NCI-H748 (cell line): ENCODE results near the gene NAIP.
"Not testable (repeated sequence)": the region's sequence is repeated elsewhere in the genome, so short reads cannot be mapped to it uniquely, and the experiment has no call there.

Source experiments
- DNase-seq: peaks from one replicate; lab custom pipeline; 2025; ENCODE audit not compliant: unreplicated experiment; lab: John Stamatoyannopoulos, UW

NAIP gene

DNA sequence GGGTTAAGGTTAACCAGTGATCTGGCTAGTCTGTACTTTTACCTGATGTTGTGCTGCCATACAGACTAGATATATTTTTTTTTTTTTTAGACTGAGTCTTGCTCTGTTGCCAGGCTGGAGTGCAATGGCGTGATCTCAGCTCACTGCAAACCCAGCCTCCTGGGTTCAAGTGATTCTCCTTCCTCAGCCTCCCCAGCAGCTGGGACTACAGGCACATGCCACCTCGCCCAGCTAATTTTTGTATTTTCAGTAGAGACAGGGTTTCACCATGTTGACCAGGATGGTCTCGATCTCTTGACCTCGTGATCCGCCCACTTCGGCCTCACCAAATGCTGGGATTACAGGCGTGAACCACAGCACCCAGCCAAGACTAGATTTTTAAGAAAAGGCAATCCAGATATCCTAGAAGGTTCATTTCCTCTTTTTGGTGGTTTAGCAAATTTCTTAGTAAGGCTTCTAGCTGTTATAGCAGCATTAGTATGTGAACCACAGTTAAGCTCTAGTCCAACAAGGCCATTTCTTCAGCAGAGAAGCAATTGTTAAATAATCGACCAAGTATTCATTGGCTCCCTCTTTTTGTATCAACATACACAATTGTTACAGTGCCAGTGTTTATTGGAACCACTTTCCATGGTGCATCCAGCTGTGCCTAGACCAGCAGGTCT, at the start of gene NAIP:
Gene NAIP, minus strand, starts transcription at position 51 of the 665 bp plus-strand sequence. CDS start 12,424 bp downstream, outside the sequence.
- DNase-seq, result not testable (repeated sequence)

- DNase-seq, result not testable (repeated sequence)
Measured at GRCh38 chr5:71067262-71067928, 42.3 kb upstream of the NAIP start, which contains the start of gene GTF2H2. GTF2H2 (minus strand) TSS chr5:71067676; CDS start chr5:71062763, 4,913 bp downstream.

- not testable (repeated sequence) for DNase-seq
Measured at GRCh38 chr5:71061322-71061721, 36.2 kb upstream of the NAIP start.

DNA sequence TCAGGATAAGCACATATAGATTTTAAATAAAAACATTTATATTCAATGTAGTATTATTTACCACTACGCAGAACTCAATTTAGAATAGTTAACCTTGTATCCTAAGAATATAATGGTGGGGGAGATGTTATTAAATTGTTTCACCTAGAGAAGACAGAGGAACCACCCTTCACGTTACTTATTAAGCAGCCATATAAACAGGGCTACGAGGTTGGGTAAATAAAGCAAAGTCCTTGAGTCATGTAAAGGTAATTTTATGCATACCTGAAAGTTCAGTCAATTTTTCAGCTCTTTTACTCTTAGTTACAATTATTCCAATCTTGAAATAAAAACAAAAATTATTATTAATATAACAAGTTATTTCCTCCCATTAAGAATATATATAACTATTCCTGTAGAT, 34.3 kb upstream of the NAIP start:
- DNase-seq, result not testable (repeated sequence)

GRCh38 chr5:71044808-71045207, 19.7 kb upstream of the NAIP start:
- not testable (repeated sequence) for DNase-seq

- DNase-seq, result not testable (repeated sequence)
Measured at GRCh38 chr5:71044128-71044527, 19.0 kb upstream of the NAIP start.

DNA sequence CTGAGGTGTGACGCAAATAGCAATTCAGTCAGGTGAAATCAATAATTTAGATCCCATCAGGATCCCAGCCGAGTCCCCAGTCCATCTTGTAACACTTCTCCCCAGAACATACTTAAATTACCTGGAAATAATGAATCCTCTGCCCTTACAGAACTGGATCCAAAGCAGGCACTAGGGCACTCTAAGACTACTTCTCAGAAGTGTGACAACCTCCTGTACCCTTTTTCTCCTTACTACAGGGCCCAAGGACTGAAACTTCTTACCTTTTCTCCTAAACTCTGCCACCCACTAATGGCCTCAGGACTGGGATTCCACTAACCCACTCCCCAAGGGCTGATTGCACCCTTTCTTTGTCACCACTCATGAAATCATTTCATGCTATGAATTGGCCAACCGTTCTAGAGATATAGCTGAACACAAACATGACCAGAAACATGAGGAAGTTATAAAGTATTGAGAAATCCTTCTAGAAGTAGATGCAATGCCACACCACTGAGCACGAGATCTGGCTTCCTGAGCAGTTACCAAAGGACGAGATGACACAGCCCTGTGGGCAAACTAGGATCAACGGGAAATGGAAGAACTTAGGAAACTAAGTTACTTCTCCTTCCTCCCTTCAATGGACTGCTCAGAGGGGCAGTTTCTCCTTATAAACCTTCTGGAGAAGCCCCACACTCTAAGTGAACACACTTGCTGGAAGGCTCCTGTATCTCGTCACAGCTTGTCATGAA, 6.1 kb upstream of the NAIP start:
- DNase-seq, result not testable (repeated sequence)

DNA sequence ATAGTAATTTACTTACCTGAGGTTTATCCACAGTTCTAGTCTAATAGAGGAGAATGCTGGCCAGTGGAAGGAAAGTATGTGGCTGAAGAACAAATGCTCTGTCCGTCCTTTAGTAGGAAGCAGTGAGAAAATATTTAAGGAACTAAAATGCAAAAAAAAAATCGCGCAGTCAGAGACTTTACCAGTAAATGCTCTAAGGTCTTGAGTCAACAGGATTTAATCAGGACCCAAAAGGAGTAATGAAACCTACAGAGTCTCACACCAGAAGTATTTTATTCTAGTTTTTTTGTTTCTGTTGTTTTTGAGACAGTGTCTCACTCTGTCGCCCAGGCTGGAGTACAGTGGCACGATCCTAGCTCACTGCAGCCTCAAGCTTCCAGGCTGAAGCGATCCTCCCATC, 4.5 kb downstream of the NAIP start:
- not testable (repeated sequence) for DNase-seq

GRCh38 chr5:71018376-71019005, 6.6 kb downstream of the NAIP start:
- DNase-seq, result not testable (repeated sequence)

DNA sequence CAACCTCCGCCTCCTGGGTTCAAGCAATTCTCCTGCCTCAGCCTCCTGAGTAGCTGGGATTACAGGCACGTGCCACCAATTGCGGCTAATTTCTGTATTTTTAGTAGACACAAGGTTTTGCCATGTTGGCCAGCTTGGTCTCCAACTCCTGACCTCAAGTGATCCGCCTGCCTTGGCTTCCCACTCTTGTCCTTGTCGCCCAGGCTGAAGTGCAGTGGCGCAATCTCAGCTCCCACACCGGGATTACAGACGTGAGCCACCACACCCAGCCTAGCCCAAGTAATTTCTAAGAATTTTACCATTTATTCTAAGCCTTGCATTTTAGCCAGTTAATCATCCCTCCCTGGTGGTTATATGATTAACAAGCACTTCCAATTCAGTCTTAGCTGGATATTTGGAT, 11.0 kb downstream of the NAIP start:
- no peak for DNase-seq

- no peak for DNase-seq
Measured at GRCh38 chr5:71013575-71013974, 11.6 kb downstream of the NAIP start.

DNA sequence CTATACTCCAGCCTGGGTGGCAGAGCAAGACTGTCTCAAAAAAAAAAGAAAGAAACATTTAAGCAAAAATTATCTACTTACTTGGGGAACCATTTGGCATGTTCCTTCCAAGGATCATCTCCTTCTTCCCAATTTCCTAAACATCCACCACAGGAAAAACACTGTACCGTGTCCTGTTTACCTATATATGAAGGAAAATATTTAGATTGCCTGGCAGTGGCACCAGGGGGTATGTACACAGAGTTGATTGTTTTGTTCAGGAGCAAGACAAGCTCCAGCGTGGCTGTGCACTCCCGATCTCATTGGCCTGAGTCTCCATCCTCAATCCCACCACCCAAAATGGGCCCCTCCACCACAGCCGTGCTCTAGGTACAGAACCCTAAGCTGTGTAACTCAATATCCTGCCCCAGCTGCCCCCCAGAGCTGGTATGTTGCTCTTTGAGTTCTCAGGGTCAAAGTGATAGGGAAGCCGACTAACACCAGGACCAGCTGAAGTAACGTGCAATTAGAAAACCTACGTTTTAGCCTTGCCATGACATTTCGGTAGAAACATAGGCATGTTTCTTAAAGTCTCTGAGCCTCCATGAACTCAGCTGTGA, 13.8 kb downstream of the NAIP start:
- DNase-seq, result no peak

- DNase-seq, result not testable (repeated sequence)
Measured at GRCh38 chr5:71006983-71007382, 18.2 kb downstream of the NAIP start.

GRCh38 chr5:70984882-70985281, 40.3 kb downstream of the NAIP start:
- not testable (repeated sequence) for DNase-seq

DNA sequence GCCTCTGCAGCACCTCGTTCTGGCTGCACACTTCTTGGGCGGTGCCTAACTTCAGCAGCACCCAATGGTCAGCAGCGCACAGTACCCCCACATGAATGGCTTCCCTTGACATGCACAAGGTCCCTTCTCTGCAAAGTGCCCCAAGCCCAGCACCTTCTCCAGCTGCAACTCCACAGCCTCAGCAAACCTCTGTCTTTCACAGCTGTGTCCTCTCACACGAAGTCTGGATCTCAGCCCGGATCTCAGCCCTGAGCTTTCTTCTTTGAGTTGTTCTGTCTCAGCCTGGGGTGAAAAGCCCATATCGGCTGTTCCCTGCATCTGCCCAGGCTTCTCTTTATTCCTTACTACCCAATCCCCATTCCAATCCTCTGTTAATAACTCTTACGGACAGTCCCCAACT, 57.9 kb downstream of the NAIP start:
- not testable (repeated sequence) for DNase-seq

DNA sequence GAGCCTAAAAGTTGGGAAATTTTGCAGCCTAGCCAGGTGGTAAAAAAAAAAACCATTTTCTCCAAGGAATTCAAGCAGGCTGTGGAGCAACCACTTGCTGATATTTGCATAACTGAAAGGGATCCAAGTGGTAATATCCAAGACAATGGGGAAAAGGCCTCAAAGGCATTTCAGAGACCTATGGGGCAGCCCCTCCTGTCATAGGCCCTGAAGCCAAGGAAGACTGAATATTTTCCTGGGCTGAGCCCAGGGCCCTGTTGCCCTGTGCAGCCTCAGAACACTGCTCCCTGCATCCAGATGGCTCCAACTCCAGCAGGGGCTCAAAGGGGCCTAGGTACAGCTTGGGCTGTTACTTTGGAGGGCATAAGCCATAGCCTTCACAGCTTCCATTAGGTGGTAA, 60.6 kb downstream of the NAIP start:
- DNase-seq, result not testable (repeated sequence)

GRCh38 chr5:70953068-70953467, 72.1 kb downstream of the NAIP start:
- DNase-seq, result not testable (repeated sequence)

DNA sequence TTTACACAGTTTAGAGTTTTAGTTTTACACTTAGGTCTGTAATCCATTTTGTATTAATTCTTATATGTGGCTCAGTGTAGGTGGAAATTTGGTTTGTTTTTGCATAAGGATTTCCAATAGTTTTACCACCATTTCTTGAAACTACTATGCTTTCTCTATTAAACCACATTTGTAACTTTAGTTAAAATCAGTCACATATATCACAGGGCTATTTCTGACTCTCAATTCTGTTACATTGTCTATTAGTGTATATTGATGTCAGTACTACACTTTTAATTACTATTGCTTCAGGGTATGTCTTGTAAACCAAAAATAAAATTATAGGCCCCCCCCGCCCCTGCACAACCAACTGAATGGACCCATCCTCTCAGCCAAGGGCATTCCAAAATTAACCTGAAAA, 92.6 kb downstream of the NAIP start:
- DNase-seq, result not testable (repeated sequence)

DNA sequence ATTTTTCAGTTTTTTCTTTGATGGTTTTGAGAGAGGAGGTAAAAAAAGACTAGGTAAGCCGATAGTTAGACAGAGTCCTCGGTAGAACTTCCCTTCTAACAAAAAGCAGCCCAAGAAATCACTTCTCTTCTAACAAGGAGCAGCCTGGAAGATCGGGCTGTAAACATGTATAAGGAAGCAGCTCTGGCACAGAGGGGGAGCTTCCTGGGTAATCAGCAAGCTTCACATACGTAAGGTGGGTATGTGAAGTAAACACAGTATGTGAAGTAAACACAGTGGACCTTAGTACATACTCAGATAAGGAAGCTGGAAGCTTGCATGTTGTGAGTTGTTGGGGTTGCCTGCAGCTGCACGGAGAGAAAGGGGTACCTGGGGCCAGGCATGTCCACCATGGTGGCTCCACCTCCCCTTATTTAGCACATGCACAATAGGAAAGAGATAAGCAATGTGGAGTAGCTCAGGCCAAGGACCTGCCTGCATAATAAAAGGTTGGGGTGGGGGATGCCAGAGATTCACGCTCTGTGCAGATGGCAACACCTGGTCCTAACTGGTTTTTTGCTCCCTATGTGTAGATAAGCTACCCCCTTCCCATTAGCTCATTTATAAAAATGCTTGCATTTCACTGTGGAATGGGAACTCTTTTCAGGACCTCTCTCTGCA, 93.3 kb downstream of the NAIP start:
- not testable (repeated sequence) for DNase-seq

DNA sequence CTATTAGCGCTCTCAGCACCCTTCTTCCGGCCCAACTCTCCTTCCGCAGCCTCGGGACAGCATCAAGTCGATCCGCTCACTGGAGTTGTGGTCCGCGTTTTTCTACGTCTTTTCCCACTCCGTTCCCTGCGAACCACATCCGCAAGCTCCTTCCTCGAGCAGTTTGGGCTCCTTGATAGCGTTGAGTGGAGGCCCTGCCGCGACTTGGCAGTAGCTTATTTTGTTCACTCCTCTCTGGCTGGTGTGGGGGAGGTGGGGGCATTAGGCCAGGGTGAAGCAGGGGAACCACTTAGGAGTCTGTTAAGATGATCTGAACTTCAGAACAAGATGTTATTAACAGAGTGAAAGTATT, 100.0 kb downstream of the NAIP start:
- DNase-seq, result not testable (repeated sequence)
